Suppressor macrophage treated with lipopolysaccharide for 4 hours (primary cell): ENCODE results near the gene IL13RA1.
A peak's percentile ranks its signal among the peaks of the same experiment; 100 is the strongest.
"Not testable (repeated sequence)": the region's sequence is repeated elsewhere in the genome, so short reads cannot be mapped to it uniquely, and the experiment has no call there.

Experiments
- DNase-seq: peaks from one replicate; pipeline ENCODE4 v3.0.0-alpha.2; 2020

Gene IL13RA1

DNA sequence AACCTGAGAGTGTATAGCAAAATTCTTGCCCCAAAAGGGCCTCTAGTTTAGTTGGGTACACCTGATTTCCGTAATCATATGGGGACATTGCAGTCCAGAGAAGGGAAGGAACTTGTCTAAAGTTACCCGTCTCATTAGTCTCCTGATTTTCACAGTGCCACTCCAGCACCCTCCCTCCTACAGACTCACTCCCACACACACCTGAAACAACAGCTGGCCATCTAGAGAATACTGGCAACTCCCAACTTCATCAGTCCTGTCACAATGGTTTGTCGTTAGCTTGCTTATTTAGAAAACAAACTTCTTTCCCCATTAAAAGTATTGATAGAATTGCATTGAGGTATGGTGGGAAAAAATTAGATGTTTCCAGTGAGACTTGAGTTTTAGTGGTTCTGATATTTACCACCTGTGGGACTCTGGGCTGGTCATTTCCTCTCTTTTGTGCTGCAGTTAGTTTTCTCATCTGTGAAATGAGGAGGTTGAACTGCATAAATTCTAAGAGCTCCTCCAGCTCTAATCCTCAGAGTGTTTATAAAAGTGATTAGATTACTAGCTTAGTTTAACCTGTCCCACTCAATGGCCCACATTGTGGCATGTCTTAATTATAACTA, 1.7 kb downstream of the IL13RA1 start:
- DNase-seq, result no peak

DNA sequence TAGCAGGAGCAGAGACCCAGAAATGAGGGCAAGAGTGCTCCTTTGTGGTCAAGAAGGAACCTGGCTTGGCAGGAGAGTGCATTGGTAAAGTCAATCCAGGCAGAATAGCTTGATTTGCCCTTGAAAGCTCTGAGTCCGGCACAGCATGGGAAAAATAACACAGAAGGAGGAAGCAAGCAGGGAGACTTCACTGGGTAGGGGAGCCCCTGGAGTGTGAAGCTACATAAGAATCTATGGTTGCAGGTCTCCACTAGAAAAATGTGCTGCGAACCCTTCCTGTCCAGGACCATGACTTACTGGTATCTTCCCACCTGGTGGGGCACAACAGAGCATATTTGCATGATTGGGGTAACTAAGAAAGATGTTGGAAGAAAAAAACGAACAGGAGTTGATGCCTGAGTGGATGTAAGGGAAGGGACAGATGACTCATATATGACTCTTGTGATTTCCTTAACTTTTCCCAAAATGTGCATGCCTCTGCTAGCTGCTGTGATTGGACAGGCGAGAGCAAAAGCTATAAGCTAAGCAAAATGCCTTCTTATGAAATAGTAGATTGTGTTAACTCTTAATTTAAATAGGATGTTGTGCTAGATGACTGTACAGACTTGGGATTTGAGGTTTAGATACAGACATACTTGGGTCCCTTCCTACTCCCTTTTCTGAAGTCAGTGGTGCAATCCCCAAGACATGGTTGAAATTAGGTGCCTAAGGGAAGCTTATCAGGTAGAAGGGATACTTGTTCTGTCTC, 3.3 kb downstream of the IL13RA1 start:
- peak; percentile 68 for DNase-seq

DNA sequence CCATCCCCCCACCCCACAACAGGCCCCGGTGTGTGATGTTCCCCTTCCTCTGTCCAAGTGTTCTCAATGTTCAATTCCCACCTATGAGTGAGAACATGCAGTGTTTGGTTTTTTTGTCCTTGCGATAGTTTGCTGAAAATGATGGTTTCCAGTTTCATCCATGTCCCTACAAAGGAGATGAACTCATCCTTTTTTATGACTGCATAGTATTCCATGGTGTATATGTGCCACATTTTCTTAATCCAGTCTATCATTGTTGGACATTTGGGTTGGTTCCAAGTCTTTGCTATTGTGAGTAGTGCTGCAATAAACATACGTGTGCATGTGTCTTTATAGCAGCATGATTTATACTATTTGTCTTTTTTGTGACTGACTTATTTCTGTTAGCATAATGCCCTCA, 5.1 kb downstream of the IL13RA1 start:
- not testable (repeated sequence) for DNase-seq

DNA sequence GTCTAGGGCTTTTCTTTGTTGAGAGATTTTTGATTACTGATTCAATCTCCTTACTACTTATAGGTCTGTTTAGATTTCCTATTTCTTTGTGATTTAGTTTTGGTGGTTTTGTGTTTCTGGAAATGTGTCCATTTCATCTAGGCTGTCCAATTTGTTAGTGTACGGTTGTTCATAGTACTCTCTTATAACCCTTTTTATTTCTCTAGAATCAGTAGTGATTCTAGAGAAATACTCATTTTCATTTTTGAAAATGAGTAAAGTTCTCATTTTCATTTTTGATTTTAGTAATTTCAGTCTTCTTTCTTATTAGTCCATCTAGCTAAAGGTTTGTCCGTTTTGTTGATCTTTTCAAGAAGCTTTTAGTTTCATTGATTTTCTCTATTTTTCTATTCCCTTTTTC, 7.5 kb downstream of the IL13RA1 start:
- DNase-seq, result no peak

DNA sequence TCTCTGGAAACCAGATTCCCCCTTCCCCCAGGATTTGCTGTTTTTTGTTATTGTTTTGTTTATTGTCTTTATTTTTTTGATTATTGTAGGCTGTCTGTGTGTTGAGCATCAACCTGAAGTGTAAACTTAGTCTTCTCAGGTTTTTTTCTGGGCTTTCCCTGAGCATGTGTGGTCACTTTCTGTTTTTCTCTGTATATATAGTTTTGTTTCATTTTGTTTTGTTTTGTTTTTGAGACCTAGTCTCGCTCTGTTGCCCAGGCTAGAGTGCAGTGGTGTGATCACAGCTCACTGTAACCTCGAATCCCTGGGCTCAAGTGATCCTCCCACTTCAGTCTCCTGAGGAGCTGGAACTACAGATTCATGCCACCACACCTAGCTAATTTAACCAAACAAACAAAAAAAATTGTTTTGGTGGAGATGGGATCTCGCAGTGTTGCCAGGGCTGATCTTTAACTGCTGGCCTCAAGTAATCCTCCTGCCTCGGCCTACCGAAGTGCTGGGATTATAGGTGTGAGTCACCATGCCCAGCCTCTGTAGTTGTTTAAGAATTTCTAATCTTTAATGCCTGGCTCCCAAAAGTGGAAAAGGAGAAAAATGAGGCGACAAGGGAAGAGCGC, 9.1 kb downstream of the IL13RA1 start:
- no peak for DNase-seq

DNA sequence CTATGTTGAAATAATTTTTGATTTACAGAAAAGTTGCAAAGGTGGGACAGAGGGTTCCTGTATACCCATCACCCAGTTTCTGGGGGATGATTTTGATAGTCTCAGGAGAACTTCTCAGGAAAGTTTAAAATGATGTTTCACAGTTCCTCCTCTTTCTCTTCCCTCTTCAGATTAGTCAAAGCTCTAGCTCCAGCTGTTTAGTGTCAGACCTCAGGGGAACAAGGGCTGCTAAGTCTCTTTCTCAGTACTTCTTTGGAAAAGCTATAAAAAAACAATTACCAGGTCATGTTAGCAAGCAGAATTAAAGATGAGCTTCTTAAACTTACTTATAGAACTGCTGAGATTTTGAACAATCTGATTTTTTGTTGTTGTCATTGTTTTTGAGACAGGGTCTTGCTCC, 12.2 kb downstream of the IL13RA1 start:
- DNase-seq, result no peak

DNA sequence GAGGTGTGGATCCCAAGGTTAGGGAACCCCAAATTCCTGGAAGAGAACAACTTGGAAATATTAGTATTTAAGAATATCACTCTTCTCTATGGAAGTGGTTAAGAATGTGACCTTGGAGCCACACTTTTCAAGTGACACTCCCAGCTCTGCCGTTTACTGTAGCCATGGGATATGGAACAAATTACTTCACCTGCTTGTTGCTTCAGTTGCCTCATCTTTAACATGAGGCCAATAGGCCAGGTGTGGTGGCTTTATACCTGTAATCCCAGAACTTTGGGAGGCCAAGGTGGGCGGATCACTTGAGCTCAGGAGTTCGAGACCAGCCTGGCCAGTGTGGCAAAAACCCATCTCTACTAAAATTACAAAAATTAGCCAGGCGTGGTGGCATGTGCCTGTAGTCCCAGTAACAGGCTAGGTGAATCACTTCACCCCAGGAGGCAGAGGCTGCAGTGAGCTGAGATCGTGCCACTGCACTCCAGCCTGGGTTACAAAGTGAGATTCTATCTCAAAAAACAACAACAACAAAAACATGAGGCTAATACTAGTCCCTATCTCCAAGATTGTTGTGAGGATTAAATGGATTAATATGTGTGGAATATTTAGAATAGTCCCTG, 13.0 kb downstream of the IL13RA1 start:
- DNase-seq, result no peak

DNA sequence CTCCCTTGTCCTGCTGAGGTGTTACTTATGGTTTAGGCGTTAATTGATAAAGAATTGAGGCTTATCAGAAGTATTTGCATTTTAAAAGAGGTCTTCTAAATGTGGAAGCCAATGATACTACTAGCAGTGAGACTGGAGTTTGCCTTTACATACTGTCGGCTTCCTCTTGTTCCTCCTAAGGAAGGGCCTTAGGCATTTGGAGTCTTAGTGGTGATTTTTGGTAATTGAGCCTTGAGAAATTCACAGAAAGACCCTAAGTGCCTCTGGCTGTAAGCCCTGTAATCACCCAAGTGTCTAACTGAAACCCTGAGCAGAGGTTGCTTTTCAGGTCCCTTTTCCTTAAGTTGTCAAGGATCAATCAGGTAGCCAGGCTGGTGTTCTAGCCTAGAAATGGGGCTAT, 14.8 kb downstream of the IL13RA1 start:
- DNase-seq, result no peak

DNA sequence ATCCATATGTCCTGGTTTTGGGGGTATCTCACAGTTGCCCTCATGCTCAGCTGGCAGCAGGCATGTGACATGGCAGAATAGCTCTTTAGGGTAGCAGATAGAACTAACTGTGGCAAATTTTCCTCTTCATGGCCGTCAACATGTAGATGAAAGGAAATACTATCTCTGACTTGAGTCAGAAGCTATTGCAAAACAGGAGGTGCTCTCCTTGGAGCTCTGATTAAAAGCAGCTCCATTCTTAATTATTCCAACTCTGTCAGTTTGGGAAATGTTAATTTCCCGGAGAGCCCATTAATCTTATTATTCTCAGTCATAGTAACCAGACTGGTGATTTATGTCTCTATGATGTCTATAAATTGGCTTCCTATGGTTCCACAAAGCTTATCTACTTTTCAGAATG, 18.2 kb downstream of the IL13RA1 start:
- no peak for DNase-seq

DNA sequence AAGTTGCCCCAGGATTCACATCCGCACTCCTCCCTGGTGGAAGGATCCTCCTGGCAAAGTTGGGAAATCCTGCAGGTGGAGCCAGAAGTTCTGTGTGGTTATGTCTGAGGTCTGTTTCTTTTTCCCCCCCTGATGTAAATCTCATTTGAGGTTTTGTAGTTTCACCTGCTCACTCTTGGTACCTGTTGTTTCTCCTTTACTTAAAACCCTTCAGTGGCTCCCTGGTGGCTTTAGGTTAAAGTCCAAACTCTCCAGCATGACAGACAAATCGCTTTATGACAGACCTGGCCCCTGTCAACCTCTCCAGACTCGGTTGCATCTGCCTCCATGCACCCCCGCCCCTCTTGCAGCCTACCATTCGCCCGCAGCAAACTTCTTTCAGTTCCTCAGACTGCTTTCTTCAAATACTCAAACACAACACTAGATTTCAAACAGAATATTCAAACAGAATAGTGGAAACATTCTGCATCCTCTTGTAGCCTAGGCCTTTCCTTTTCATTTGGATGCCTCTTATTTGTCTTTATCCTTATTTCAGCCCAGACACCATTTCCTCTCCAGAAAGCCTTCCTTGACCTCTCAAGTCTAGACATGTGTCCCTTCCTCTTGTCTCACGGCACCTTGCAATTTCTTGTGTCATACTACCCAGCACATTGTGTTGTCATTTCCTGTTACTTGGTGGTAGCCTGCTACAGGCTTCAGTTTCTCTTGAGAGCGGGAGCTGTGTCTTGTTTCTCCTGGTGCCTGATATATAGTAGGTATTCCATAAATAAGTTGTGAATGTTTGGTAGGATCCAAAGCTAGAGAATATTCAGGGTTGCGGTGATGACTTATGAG, 24.8 kb downstream of the IL13RA1 start:
- DNase-seq, result peak; percentile 55

DNA sequence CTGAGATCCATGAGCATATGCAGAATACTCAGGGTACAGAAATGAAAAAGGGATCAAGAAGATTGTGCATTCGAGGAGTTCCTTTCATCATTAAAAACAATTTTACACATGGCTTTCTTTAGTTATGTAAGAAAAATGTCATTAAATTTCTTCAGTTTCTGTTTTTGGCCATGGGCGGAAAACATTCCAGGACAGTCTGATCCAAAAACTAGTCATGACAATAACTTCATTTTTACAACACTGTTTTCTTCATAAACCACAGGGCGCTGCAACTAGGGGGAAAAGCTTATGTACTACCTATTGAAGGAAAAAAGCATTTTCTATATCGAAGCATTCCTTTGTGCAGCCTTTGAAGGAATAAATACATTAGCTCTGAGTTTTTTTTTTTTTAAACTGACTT, 28.2 kb downstream of the IL13RA1 start:
- no peak for DNase-seq

DNA sequence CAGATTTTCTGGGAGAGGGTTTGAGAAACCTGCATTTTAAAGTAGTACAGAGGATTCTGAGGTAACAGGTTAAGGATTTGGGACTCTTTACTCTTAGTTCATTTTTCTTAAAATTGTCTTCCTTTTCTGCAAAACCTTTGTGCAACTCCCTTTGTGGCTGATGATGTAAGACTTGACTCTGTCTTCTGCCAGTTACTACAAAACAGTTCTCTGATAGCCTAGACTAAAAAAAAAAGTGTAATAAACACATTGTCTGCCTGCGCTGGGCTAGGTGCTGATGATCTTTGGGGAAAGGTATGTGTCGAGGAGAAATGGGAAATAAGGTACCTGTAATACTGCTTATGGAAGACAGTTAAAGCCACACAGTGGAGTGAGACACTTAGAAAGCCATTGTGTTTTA, 28.7 kb downstream of the IL13RA1 start:
- DNase-seq, result peak; percentile 15

DNA sequence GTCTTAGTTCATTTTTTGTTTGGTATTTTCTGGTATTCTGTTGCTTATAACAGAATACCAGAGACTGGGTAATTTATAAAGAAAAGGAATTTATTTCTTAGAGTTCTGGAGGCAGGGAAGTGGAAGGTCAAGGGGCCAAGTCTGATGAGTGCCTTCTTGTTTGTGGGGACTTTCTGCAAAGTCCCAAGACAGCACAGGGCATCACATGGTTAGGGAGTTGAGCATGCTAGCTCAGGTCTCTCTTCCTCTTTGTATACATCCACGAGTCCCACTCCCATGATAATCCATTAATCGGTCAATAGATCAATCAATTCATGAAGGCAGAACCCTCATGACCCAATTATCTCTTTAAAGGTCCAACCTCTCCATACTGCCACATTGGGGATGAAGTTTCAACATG, 31.1 kb downstream of the IL13RA1 start:
- no peak for DNase-seq

DNA sequence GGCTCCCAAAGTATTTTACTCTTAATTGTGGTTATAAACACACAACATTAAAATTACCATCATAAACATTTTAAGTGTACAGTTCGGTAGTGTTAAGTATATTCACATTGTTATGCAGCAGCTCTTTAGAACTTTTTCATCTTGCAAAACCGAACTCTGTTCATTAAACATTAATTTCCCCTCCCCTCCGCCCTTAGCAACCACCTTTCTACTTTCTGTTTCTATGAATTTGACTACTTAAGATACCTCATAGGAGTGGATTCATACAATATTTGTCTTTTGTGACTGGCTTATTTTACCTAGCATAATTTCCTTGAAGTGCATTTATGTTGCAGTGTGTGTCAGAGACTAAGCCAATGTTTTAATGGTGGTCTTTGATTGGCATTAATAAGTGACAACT, 32.6 kb downstream of the IL13RA1 start:
- DNase-seq, result no peak

DNA sequence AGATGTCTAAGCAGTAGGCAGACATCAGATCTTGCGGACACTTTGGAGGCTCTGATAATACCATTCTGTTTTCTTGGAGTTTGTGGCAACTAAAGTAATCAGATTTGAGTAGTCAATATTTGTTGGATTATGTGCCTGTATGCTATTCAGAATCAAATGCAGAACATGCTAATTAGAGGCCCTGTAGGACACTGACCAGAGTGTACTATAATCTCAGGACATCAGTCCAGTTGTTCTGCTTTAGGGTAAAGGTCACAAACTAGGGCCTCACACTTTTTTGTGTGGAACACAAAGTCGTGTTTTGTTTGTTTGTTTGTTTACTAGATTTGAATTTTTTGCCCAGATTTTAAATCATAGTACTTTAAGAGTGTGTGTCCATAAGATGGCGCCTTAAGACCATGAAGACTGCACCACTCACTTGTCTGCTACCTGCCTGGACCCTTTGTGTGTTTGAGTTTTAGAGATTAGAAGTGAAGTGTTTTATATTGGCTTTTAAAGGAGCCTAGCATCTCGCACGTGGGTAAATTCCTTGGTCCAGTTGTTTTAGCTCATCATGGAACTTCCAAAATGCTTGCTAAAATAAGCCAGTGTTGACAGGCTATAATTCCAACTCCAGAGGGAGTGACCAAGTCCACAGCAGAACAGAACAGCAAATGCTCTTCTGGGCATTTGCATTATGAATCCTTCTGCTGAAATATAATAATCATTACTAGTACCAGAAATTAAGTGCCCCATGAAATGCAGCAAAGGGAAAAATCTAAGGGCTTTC, 34.7 kb downstream of the IL13RA1 start:
- no peak for DNase-seq

DNA sequence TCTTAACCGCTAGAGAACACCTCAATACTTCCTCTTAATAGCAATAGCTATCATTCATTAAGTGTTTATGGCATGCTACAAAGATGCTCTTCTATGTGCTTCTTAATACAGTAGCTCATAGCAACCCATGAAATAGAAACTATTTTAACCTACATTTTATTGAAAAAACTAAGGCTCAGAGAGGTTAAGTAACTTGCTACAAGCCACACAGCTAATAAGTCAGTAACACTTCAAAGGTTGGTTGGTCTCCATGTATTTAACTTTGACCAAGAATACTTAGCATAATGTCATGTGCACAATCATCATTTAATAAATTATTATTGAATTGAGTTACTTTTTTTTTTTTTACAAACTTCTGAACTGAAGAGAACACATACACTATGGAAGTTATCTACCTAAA, 36.1 kb downstream of the IL13RA1 start:
- no peak for DNase-seq

DNA sequence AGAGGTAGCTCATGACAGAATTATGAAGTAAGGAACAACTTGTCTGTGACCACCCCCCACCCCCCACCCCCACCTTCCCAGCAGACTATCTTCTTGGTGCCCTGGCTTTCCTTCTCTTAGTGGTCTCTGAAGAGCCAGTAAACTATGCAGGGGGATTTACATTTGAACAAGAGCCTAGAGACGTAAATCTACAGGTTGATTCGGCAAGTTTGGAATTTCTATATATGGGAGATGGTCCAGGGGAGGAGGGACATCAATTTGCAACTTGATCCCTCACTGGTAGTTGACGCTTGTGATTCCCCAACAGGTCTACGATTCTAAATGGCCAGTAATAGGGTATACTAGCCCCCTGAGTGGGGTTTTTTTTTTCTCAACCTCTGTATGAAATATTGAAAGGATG, 36.7 kb downstream of the IL13RA1 start:
- DNase-seq, result no peak

DNA sequence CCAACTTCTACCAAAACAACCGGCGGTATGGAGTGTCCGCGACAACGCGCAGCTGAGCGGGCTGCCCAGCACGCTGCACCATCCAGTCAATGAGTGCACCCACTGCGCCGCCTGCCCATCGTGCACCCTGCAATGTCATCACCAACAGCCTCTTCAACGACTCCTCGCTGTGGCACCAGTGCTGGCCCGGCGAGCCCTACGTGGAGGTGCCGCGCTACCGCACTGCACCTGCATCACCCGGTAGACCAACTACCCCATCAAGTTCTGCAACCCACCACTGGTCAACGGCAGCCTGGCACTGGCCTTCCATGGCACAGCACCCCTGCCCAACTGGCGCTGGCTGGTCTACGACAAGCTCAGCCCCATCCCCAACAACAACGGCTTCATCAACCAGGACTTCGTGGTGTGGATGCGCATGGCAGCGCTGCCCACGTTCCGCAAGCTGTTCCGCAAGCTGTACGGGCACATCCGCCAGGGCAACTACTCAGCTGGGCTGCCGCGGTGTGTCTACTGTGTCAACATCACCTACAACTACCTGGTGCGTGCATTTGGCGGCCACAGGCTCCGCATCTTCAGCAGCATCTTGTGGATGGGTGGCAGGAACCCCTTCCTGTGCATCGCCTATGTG, 42.8 kb downstream of the IL13RA1 start:
- DNase-seq, result no peak

DNA sequence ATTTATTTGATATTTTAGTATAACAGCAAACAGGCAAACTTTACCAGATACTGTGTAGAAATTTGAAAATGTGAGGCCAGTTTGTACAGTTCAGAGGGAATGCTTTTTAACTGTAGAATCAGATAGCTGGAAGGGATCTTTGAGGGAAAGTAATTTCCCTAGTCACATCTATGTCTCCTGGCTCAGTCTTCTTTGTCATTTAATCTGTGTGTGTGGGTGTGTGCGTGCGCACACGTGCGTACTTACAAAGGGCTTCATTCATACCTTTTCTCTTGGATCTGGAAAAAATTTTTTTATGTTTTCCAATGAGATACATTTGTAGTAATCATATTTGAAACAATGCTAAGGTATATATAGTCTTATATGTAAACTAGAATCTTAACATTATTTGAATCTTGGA, 44.6 kb downstream of the IL13RA1 start:
- DNase-seq, result no peak

DNA sequence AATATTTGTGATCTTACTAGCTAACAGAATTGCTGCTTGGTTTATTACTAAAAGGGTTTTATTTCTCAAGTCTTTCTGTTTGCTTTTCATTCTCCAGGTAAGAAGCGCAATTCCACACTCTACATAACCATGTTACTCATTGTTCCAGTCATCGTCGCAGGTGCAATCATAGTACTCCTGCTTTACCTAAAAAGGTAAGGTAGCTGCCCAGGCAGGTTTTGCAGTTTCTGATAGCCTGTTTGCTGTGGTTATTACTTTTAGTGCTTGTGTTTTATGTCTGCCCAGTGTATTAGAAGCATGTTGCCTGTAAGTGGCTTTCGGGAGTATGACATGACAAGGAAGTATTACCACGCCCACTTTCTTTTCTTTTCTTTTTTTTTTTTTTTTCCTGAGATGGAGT, 46.4 kb downstream of the IL13RA1 start:
- DNase-seq, result no peak

DNA sequence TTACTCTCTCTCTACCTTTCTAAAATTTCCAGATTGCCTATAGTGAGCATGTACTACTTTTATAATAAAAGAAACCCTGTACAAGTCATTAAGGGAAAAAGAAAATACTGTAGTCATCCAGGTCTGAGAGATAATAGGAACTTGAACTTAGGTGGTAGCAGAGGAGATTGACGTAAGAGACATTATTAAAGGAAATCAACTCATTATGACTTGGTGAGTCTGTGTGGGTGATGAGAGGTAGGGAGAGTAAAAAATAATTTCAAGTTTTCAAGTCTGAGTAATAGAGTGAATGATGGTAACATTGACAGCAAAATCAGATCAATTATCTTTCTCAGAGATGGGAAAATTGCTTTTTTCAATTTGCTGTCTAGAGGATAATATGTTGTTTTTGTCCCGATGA, 52.2 kb downstream of the IL13RA1 start:
- DNase-seq, result no peak

DNA sequence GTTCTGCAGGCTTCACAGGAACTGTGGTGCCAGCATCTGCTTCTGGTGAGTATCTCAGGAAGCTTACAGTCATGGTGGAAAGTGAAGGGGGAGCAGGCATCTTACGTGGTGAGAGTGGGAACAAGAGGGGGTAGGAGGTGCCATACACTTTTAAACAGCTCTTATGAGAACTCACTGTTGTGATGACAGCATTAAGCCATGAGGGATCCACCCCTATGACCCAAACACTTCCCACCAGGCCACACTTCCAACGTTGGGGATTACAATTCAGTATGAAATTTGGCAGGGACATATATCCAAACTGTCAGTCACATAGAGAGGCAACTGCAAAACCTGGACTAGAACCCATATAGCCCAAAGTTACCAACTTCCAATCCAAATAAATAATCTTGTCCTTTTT, 53.1 kb downstream of the IL13RA1 start:
- DNase-seq, result no peak
